Glutamatergic neuron (in vitro differentiated cells): ENCODE measurements around the gene ACER1. TPM values are rescaled to one million over a fixed set of nuclear protein-coding genes. Genes with fewer than 3 reads are reported as not detected.

Source experiments
- DNase-seq: peaks from one replicate; pipeline ENCODE4 v3.0.0; 2022
- H3K27ac Mint-ChIP-seq: one replicate; pipeline ENCODE4 v1.8.0; 2020; ENCODE audit warnings: mild to moderate bottlenecking, mixed read lengths, inconsistent platforms; ENCODE audit not compliant: unreplicated experiment
- H3K27me3 Mint-ChIP-seq: one replicate; pipeline ENCODE4 v1.8.0; 2020; ENCODE audit warnings: mild to moderate bottlenecking, moderate library complexity, mixed read lengths, inconsistent platforms; ENCODE audit not compliant: unreplicated experiment
- H3K36me3 Mint-ChIP-seq: one replicate; pipeline ENCODE4 v1.8.0; 2020; ENCODE audit warnings: mild to moderate bottlenecking, mixed read lengths, inconsistent platforms; ENCODE audit not compliant: unreplicated experiment
- H3K4me1 Mint-ChIP-seq: one replicate; pipeline ENCODE4 v1.8.0; 2020; ENCODE audit warnings: mild to moderate bottlenecking, low read depth, mixed read lengths, inconsistent platforms; ENCODE audit not compliant: unreplicated experiment
- H3K4me3 Mint-ChIP-seq: one replicate; pipeline ENCODE4 v1.8.0; 2020; ENCODE audit warnings: mild to moderate bottlenecking, mixed read lengths, inconsistent platforms; ENCODE audit not compliant: unreplicated experiment
- H3K9me3 Mint-ChIP-seq: one replicate; pipeline ENCODE4 v1.8.0; 2020; ENCODE audit warnings: mild to moderate bottlenecking, moderate library complexity, mixed read lengths, inconsistent platforms; ENCODE audit not compliant: unreplicated experiment
- total RNA-seq: library from RNA; stranded (reverse); fragmentation: NEBNext Ultra II Directional; extraction: Animal tissue kit (Norgen Biotek cat#: 25700); gene quantifications from one replicate; pipeline ENCODE4 v1.2.1, GENCODE V29; 2021; ENCODE audit not compliant: unreplicated experiment
- TF ChIP-seq, protein P1 (sequence below): fragments of 200-600 bp; sonication (generic); IDR thresholded peaks from one replicate; pipeline ENCODE4 v1.5.0; 2021; ENCODE audit not compliant: partially characterized antibody, unreplicated experiment

The ACER1 gene
- total RNA-seq, 1 donor from 2014 or later: not detected

DNA sequence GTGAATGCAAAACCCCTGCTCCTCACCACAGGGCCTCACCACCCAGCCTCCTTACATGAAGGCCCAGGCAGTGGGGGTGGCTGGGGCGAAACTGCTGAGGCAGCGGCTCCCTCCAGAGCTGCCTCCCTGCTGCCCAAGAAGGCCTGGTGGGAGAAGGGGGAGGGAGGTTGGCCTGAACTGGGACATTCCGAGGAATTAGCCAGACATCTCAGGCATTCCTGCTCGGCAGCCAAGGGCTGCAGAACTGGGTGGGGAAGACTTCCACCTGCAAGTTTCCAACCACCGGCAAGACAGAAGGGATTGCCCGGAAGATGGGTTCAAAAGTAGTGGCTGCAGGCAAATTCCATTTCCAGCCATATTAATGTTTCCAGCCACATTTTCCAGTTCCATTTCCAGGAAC lies 44.6 kb upstream of the ACER1 start:
- H3K27ac Mint-ChIP-seq: no peak overlapping the region

DNA sequence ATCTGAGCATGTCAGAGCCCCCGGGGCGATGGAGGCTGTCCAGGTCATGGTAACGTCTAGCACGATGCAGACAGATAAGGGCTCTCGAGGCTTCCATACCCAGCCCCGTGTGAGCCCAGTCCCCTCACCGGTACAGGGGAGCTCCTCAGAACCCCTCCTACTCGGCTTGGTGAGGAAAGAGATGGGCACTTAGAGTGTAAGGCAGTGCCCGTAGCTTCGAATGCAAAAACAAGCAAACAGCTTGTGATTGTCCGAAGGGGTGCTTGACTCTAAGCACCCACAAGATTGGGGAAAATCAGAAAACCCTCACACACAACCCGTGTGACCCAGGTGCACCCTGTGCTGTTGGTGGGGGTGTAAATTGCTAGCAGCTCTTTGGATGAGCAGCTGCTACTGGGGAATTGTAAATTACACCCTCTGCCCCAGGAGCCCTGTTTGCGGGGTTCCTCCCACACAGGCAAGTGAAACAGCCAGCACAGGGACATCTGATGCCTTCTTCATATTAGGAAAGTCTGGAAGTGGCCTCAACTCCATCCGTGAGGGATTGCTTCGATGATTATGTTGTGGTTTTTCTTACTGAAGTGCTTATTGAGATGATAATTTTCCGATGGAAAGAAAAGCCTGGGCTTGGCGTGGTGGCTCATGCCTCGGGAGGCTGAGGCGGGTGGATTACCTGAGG lies 43.2 kb upstream of the ACER1 start:
- no peak for DNase-seq
- Mint-ChIP-seq H3K4me1 (peaks cover 2% of the 10 kb centered on the region), H3K27me3 (peaks cover 3% of the 10 kb centered on the region), H3K9me3 (peaks cover 9% of the 10 kb centered on the region), H3K36me3 (peaks cover 6% of the 10 kb centered on the region), H3K4me3 (no peak overlapping the region), H3K27ac (no peak overlapping the region)
- TF ChIP-seq, protein P1, sequence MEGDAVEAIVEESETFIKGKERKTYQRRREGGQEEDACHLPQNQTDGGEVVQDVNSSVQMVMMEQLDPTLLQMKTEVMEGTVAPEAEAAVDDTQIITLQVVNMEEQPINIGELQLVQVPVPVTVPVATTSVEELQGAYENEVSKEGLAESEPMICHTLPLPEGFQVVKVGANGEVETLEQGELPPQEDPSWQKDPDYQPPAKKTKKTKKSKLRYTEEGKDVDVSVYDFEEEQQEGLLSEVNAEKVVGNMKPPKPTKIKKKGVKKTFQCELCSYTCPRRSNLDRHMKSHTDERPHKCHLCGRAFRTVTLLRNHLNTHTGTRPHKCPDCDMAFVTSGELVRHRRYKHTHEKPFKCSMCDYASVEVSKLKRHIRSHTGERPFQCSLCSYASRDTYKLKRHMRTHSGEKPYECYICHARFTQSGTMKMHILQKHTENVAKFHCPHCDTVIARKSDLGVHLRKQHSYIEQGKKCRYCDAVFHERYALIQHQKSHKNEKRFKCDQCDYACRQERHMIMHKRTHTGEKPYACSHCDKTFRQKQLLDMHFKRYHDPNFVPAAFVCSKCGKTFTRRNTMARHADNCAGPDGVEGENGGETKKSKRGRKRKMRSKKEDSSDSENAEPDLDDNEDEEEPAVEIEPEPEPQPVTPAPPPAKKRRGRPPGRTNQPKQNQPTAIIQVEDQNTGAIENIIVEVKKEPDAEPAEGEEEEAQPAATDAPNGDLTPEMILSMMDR: no peak

More for the DNA sequence above, 44.6 kb upstream of the ACER1 start:
- DNase-seq: no peak
- Mint-ChIP-seq H3K36me3 (peaks cover 6% of the 10 kb centered on the region), H3K4me1 (no peaks in the 10 kb centered on the region), H3K27me3 (no peaks in the 10 kb centered on the region), H3K4me3 (no peak overlapping the region), H3K9me3 (peaks cover 2% of the 10 kb centered on the region)
- TF ChIP-seq, protein P1: no peak

DNA sequence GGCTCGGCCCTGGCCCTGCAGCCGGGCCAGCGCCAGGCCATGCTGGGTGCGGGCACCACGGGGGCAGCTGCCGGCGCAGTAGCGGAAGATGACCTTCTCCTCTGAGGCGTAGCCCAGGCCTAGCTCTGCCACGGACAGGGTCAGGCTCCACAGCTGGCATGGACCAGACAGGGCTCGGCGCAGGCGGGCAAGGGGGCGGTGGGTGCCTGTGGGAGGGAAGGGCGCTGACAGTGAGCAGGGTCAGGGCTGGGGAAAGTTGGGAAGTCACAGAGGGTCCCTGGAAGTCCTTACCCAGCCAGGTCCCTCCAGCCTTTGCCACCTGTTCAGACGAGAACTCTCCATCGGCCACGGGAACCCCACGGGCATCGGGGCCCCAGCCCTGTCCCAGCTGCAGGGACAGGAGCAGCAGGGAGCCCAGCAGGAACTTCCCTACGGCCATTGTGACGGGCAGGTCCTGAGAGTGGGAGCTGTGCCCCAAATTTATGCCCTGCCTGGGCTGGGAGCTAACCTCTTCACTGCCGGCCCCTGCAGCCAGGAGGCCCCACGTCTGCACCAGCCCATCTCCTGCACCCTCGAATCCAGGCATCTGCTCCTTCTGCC lies 42.1 kb upstream of the ACER1 start, which contains the start of gene PSPN:
Gene PSPN (minus strand): TSS at position 523 of the 600 bp plus-strand sequence. CDS start 84 bp downstream, at position 439.
- peaks cover 6% of the 10 kb centered on the region for H3K36me3 Mint-ChIP-seq
- peaks cover 2% of the 10 kb centered on the region for H3K4me1 Mint-ChIP-seq
- TF ChIP-seq, protein P1: no peak
- H3K4me3 Mint-ChIP-seq: no peak within 1 kb of the TSS
- DNase-seq: no peak
- no peak within 1 kb of the TSS for H3K27ac Mint-ChIP-seq
- H3K9me3 Mint-ChIP-seq: peaks cover 9% of the 10 kb centered on the region
- peaks cover 3% of the 10 kb centered on the region for H3K27me3 Mint-ChIP-seq

DNA sequence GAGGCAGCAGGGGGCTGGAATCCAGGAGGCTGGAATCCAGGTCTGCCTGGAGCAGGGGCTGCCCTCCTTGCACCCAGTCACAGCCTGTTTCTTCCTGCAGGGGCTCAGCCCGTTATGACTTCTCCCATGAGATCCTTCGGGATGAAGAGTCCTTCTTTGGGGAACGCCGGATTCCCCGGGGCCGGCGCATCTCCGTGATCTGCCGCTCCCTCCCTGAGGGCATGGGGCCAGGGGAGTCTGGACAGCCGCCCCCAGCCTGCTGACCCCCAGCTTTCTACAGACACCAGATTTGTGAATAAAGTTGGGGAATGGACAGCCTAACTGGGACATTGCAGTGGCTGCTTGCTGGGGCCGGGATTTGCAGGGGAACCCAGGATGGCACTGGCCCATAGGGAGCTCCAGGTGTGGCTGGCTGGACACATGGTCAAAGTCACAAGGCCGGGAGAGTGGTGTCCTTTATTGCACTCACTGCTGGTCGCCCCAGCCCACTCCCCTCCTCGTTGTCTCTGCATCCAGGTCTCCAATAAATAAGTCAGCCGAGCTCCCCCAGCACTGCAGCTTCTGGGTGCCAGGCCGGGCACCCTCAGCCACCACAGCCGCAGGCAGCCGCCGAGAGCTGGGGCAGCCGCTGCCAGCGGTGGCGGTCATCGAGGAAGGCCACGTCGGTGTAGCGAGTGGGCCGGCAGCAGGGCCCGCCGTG lies 41.4 kb upstream of the ACER1 start:
- TF ChIP-seq, protein P1: no peak
- Mint-ChIP-seq H3K9me3 (peaks cover 9% of the 10 kb centered on the region), H3K36me3 (peaks cover 3% of the 10 kb centered on the region), H3K27ac (no peak overlapping the region), H3K27me3 (peaks cover 4% of the 10 kb centered on the region), H3K4me1 (peaks cover 2% of the 10 kb centered on the region), H3K4me3 (no peak overlapping the region)
- no peak for DNase-seq
